NCI-H1092 (cell line): ENCODE data around the gene REC114.

Experiments used
- DNase-seq: peaks from one replicate; lab custom pipeline; 2025; lab: John Stamatoyannopoulos, UW

REC114 gene

DNA sequence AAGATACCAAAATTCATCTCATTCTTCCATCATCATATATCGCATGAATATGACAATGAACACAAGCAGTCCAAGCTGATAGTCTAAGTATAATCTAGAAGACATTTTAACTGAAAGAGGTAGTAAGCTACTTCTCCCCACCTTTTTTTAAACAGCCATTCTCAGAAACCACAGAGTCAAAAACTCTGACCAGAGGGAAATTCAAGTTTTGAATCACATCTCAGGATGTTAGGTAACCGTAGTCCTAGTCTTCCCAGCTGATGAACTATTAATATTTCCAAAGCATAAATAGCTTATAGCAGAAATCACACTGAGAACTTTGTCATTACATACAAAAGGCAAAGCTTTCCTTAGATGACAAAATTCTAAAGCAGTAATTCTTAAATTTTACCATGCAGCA, 164.4 kb downstream of the REC114 start:
- no peak for DNase-seq

DNA sequence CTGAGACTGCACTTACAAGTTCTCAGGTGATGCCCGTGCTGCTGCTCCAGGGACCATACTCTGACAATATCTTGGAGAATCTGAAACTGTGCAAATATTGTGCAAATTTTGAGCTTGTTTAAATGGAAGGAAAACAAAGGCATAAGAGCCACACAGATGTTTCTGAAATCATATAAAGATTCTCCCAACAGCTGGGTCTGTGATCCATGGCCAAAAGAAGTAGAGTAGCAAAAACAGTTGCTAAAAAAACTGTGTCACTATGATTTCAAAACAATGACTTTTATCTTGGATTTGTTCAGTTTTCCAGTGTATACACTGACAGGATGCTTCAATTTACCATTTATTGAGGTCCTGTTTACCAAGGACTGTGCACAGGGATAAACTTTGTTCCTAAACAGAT, 164.9 kb downstream of the REC114 start:
- no peak for DNase-seq

- no peak for DNase-seq
Measured at GRCh38 chr15:73608475-73608874, 165.5 kb downstream of the REC114 start.

DNA sequence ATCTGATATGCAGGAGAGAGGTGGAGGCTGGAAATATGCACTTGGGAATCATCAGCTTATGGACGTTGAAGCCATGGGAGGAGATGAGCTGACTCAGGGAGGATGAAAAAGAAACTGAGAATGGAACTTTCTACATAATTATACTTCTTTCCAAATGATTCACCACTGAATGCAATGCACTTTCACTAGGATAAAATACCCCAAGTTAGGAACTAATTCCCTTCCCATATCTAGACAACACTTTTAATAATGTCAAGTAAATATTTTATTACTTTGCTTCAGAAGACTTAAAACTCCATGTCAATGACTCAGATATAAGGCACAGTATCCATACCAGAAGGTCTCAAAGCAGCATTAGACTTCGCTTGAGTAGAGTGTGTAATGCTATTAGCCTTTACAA, 166.0 kb downstream of the REC114 start:
- DNase-seq: no peak
